ENCODE measurements around the gene OR4N5. TPM values are rescaled to one million over a fixed set of nuclear protein-coding genes. Genes with fewer than 3 reads are reported as not detected.

OR4N5 gene
- total and polyA plus RNA-seq, 2 experiments from 2014 or later: not detected

DNA sequence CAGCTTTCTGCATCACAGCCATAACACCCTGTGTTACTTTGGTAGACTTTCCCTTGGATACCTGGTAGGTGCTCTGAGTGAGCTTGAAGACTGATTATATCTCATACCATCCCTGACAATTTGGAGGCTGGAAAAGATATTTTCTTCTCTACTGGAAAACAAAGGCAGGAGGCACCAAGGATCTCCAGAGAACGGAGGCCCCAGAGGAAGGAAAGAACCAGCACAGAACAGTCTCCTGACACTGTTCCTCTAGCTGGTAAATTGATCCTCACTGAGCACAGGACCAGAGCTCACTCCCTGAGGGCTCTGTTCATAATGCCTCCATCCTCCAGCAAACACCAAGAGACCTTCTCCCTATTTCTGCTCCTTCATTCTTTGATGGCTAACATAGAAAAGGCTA lies 52.0 kb downstream of the OR4N5 start, which contains the start of gene OR11G2 (continued):
- TF ChIP-seq, protein P1, sequence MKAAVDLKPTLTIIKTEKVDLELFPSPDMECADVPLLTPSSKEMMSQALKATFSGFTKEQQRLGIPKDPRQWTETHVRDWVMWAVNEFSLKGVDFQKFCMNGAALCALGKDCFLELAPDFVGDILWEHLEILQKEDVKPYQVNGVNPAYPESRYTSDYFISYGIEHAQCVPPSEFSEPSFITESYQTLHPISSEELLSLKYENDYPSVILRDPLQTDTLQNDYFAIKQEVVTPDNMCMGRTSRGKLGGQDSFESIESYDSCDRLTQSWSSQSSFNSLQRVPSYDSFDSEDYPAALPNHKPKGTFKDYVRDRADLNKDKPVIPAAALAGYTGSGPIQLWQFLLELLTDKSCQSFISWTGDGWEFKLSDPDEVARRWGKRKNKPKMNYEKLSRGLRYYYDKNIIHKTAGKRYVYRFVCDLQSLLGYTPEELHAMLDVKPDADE (IDR thresholded peaks at IDR 0.05): no peak
- TF ChIP-seq, protein P2, sequence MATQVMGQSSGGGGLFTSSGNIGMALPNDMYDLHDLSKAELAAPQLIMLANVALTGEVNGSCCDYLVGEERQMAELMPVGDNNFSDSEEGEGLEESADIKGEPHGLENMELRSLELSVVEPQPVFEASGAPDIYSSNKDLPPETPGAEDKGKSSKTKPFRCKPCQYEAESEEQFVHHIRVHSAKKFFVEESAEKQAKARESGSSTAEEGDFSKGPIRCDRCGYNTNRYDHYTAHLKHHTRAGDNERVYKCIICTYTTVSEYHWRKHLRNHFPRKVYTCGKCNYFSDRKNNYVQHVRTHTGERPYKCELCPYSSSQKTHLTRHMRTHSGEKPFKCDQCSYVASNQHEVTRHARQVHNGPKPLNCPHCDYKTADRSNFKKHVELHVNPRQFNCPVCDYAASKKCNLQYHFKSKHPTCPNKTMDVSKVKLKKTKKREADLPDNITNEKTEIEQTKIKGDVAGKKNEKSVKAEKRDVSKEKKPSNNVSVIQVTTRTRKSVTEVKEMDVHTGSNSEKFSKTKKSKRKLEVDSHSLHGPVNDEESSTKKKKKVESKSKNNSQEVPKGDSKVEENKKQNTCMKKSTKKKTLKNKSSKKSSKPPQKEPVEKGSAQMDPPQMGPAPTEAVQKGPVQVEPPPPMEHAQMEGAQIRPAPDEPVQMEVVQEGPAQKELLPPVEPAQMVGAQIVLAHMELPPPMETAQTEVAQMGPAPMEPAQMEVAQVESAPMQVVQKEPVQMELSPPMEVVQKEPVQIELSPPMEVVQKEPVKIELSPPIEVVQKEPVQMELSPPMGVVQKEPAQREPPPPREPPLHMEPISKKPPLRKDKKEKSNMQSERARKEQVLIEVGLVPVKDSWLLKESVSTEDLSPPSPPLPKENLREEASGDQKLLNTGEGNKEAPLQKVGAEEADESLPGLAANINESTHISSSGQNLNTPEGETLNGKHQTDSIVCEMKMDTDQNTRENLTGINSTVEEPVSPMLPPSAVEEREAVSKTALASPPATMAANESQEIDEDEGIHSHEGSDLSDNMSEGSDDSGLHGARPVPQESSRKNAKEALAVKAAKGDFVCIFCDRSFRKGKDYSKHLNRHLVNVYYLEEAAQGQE (IDR thresholded peaks at IDR 0.05; ENCODE audit: unreplicated experiment): no peak
- no peak for TF ChIP-seq JUNB (IDR thresholded peaks at IDR 0.05; ENCODE audit: unreplicated experiment)
- no peak for TF ChIP-seq POLR2AphosphoS5 (IDR thresholded peaks at IDR 0.05; ENCODE audit: low read depth)

DNA sequence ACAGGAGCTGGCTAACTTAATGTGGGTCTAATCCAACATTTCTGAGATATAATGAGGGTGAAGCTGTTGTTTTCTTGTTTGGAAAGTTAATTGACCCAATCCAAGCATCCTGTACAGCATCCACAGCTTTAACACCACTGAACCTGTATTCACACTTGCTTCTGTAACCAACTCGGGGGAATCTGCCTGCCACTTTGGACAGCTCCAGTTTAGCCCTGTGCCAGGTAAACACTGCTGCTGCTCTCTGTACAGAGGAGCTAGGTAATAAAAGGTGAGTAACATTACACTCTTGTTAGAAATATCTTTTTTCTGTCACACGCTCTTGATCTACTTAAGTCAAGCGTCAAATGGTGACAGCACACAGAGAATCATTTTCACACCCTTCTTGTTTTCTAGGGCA lies 52.8 kb downstream of the OR4N5 start:
- Histone ChIP-seq H3K36me3 (ENCODE audit: insufficient read depth) (0 out of 2 replicates have a peak, but pooled peaks cover 14% of the 10 kb centered on the region), H4K20me1 (replicated peaks; ENCODE audit: insufficient read depth) (no peaks in the 10 kb centered on the region), H3K79me2 (replicated peaks; ENCODE audit: insufficient read depth) (no peaks in the 10 kb centered on the region), H3K4me2 (no peak overlapping the region), H3K9me2 (ENCODE audit: insufficient read depth) (no peaks in the 10 kb centered on the region), H3K4me3 (no peak overlapping the region), H2AFZ (no peak overlapping the region), H3F3A (replicated peaks; ENCODE audit: low read depth) (no peaks in the 10 kb centered on the region), H3K27ac (ENCODE audit: low read depth) (no peak overlapping the region), H3K4me1 (ENCODE audit: insufficient read depth) (no peaks in the 10 kb centered on the region), H3K27me3 (ENCODE audit: insufficient read depth) (no peaks in the 10 kb centered on the region)
- no peaks in the 10 kb centered on the region for H3K4me1 Mint-ChIP-seq
- DNase-seq (ENCODE audit: low spot score) (no peak), ATAC-seq (no peak)
- peaks cover 31% of the 10 kb centered on the region for H3K36me3 Mint-ChIP-seq (ENCODE audit: low read depth)
- peaks cover 2% of the 10 kb centered on the region for H3K27me3 Mint-ChIP-seq (ENCODE audit: insufficient read depth, low read depth, poor library complexity)
- no peak overlapping the region for H3K4me3 Mint-ChIP-seq
- H3K9me3 Mint-ChIP-seq: peaks cover 99% of the 10 kb centered on the region
- H3K27ac Mint-ChIP-seq: no peak overlapping the region
- no peak for TF ChIP-seq POLR2AphosphoS5 (IDR thresholded peaks at IDR 0.05; ENCODE audit: low read depth)
- TF ChIP-seq ZNF114 (CRISPR knock-in tag; IDR thresholded peaks at IDR 0.05): no peak
- no peak for TF ChIP-seq CREB1 (CRISPR knock-in tag; IDR thresholded peaks at IDR 0.05; ENCODE audit: low read depth)
- TF ChIP-seq, protein P3, sequence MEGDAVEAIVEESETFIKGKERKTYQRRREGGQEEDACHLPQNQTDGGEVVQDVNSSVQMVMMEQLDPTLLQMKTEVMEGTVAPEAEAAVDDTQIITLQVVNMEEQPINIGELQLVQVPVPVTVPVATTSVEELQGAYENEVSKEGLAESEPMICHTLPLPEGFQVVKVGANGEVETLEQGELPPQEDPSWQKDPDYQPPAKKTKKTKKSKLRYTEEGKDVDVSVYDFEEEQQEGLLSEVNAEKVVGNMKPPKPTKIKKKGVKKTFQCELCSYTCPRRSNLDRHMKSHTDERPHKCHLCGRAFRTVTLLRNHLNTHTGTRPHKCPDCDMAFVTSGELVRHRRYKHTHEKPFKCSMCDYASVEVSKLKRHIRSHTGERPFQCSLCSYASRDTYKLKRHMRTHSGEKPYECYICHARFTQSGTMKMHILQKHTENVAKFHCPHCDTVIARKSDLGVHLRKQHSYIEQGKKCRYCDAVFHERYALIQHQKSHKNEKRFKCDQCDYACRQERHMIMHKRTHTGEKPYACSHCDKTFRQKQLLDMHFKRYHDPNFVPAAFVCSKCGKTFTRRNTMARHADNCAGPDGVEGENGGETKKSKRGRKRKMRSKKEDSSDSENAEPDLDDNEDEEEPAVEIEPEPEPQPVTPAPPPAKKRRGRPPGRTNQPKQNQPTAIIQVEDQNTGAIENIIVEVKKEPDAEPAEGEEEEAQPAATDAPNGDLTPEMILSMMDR (conservative IDR thresholded peaks at IDR 0.05; ENCODE audit: low read depth in 2 of 2): no peak
- no peak for TF ChIP-seq STAT1 (IDR thresholded peaks at IDR 0.05; ENCODE audit: unreplicated experiment)
- TF ChIP-seq, protein P2 (IDR thresholded peaks at IDR 0.05; ENCODE audit: unreplicated experiment): no peak
- TF ChIP-seq, protein P1 (IDR thresholded peaks at IDR 0.05): no peak
- no peak for TF ChIP-seq EZH2phosphoT487 (IDR thresholded peaks at IDR 0.05; ENCODE audit: unreplicated experiment)
- no peak for TF ChIP-seq ZNF331 (CRISPR knock-in tag; IDR thresholded peaks at IDR 0.05; ENCODE audit: low read depth)
- no peak for TF ChIP-seq JUNB (IDR thresholded peaks at IDR 0.05; ENCODE audit: unreplicated experiment)

Data from GM23338 (cell line).